ENCODE data around the gene WDR44. TPM values are rescaled to one million over a fixed set of nuclear protein-coding genes. Genes with fewer than 3 reads are reported as not detected.

WDR44 gene
- total and polyA plus RNA-seq, 12 donors = 2.2 to 25.9 (median 13.8) TPM

GRCh38 chrX:118493016-118493415, 147.1 kb downstream of the WDR44 start:
- no peak for DNase-seq
- WGBS, 4 donors = 78 to 98% (median 86%) methylated on average over 3 of the region's 3 CpGs
- Histone ChIP-seq H3K27me3 (no peaks in the 10 kb centered on the region), H3K9me3 (replicated peaks in 1 of 3) (no peaks in the 10 kb centered on the region), H3K36me3 (replicated peaks in 1 of 2) (no peaks in the 10 kb centered on the region), H3K4me1 (replicated peaks in 1 of 2) (no peaks in the 10 kb centered on the region), H3K27ac (no peak overlapping the region), H3K4me3 (no peak overlapping the region)
- TF ChIP-seq, protein P1, sequence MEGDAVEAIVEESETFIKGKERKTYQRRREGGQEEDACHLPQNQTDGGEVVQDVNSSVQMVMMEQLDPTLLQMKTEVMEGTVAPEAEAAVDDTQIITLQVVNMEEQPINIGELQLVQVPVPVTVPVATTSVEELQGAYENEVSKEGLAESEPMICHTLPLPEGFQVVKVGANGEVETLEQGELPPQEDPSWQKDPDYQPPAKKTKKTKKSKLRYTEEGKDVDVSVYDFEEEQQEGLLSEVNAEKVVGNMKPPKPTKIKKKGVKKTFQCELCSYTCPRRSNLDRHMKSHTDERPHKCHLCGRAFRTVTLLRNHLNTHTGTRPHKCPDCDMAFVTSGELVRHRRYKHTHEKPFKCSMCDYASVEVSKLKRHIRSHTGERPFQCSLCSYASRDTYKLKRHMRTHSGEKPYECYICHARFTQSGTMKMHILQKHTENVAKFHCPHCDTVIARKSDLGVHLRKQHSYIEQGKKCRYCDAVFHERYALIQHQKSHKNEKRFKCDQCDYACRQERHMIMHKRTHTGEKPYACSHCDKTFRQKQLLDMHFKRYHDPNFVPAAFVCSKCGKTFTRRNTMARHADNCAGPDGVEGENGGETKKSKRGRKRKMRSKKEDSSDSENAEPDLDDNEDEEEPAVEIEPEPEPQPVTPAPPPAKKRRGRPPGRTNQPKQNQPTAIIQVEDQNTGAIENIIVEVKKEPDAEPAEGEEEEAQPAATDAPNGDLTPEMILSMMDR (IDR thresholded peaks at IDR 0.05) = no peak
- intact Hi-C loops (cut with DNase I) = no loop called here

DNA sequence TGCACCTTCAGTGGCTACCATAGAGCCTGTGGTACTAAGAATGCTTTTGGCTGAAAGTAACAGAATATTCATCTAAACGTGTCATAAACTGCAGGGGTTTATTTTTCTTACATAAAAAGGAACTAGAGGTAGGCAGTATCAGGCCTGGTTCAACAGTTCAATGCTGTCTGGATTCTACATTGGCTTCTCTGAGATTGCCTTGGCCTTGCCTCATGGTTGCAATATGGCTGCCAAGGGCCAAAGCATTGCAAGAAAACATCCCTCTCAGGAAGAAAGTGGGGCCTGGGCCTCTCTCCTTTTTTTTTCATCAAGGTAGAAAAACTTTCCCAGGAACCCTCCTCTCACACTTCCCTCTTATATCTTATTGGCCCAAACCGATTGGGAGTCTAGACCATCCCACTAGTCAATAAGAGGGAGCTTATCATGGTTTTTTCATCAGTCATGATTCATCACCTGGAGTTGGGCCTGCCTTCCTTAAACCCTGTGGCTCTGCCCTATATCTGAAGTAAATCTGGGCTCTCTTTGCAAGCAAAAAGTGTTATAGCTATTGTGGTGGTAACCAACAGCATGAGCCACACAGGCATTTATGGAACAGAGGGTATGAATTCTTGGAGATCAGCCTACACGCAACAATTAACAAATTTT, 147.9 kb downstream of the WDR44 start:
- intact Hi-C loops (cut with DNase I) = no loop called here

DNA sequence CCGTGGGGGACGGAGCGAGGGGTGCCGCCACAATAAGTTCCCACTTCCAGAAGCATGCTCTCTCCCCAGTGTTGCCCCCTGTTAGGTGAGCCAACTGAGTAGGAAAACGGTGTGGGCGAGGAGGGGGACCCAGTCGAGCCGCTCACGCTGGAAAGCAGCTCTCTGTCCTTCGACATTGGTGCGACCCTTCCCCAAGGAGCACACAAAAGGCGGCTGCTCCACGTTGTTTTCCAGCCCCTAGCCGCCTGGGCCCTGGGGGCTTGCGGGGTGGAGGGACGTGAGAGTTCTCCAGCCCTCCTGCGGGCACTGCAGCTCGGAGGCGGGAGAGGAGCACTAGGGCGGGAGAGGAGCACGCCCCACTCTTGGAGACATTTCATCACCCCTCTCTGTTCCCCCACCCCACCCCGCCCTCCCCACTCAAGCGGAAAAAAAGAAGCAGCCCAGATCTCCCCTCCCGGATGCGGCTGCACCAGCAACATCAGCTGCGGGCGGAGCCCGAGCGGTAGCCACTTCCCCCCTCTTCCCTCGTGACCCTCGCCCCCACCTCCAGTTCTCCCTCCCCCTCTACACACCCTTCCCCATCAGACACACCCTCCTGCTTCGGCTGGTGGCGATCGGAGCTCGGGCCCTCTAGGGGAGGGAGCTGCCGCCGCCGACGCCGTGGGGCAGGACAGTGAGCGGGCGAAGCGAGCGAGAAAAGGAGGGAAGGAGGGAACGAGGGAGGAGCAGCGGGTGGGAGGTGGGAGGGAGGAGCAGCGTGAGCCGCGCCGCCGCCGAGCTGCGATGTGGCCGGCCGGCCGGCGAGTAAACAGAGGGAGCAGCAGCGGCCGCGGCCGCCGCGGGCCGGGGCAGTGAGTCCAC, 149.4 kb downstream of the WDR44 start, which contains the start of gene DOCK11:
Gene DOCK11, plus strand, starts transcription at position 755 of the 861 bp plus-strand sequence. CDS start 157 bp downstream, outside the sequence.
- peak; percentile 59 to 81 (median 62) for DNase-seq

More for the DNA sequence above, 147.9 kb downstream of the WDR44 start:
- TF ChIP-seq, protein P1 (IDR thresholded peaks at IDR 0.05) = no peak
- no peak for TF ChIP-seq POLR2A (IDR thresholded peaks at IDR 0.05)
- no peak overlapping the region for H3K27ac ChIP-seq
- H3K9me3 ChIP-seq (replicated peaks in 1 of 3) = no peaks in the 10 kb centered on the region
- no peak overlapping the region for H3K4me3 ChIP-seq
- peaks cover 0 to 3% of the 10 kb centered on the region in 2 donors for H3K4me1 ChIP-seq (replicated peaks in 1 of 2)
- WGBS, 4 donors = 66 to 91% (median 83%) methylated on average over 2 to 3 of the region's 3 CpGs
- no peaks in the 10 kb centered on the region for H3K36me3 ChIP-seq (replicated peaks in 1 of 2)
- H3K27me3 ChIP-seq = peaks cover 4% of the 10 kb centered on the region
- no peak for DNase-seq

More for the DNA sequence above, 149.4 kb downstream of the WDR44 start, which contains the start of gene DOCK11:
- whole genome bisulfite sequencing, 4 donors = 7 to 37% (median 36%) methylated on average over 34 to 64 of the region's 64 CpGs; no CpG with 5 or more reads in 1 of the 4 donors
- no peaks in the 10 kb centered on the region for H3K9me3 ChIP-seq (replicated peaks in 1 of 3)
- peak within 1 kb of the TSS in 2 of 4 donors; percentile 12 to 74 for H3K4me3 ChIP-seq
- intact Hi-C loops (cut with DNase I) = no loop called here
- peaks cover 16% of the 10 kb centered on the region for H3K27me3 ChIP-seq
- peak within 1 kb of the TSS in 3 of 5 donors; percentile 37 to 79 (median 74) for H3K27ac ChIP-seq
- TF ChIP-seq, protein P1 (IDR thresholded peaks at IDR 0.05) = no peak
- TF ChIP-seq POLR2A (IDR thresholded peaks at IDR 0.05) = no peak
- no peaks in the 10 kb centered on the region for H3K36me3 ChIP-seq (replicated peaks in 1 of 2)
- H3K4me1 ChIP-seq (replicated peaks in 1 of 2) = peaks cover 0 to 3% of the 10 kb centered on the region in 2 donors

Measured in adrenal gland (tissue), 12 donors.